SK-N-SH (cell line): ENCODE measurements around the gene HSD17B11. TPM values are rescaled to one million over a fixed set of nuclear protein-coding genes. Genes with fewer than 3 reads are reported as not detected.
"Not testable (repeated sequence)": the region's sequence is repeated elsewhere in the genome, so short reads cannot be mapped to it uniquely, and the experiment has no call there.

Experiments
- CTCF ChIA-PET: fragments of 300-600, 350-600 bp; formaldehyde crosslinking; extraction: SDS; loops from one replicate; lab custom pipeline; 2021; lab: Yijun Ruan, JAX
- POLR2A ChIA-PET: fragments of 350-600 bp; sonication (Branson Sonifier 250); formaldehyde crosslinking; extraction: SDS; loops from one replicate; lab custom pipeline; 2020; ENCODE audit warnings: antibody characterized with exemption, inconsistent platforms; lab: Yijun Ruan, JAX
- DNase-seq: peaks from one replicate; pipeline ENCODE4 v3.0.0; 2012
- H2AFZ ChIP-seq: fragments of 200-600 bp; sonication (generic); 2 replicates; pipeline ENCODE4 v1.8.1; 2016; ENCODE audit warnings: antibody characterized with exemption, mild to moderate bottlenecking, low read depth
- H3F3A ChIP-seq: fragments of 200-600 bp; sonication (generic); replicated peaks from 2 replicates; pipeline ENCODE3; 2016; ENCODE audit warnings: antibody characterized with exemption, mild to moderate bottlenecking; ENCODE audit not compliant: insufficient read depth
- H3K27ac ChIP-seq, 2 experiments: fragments of 200-500 bp in 1 of 2; fragments of 200-600 bp in 1 of 2; sonication (Bioruptor generic) in 1 of 2; sonication (generic), shearing (Covaris generic) in 1 of 2; 2 replicates each; pipeline versions ENCODE4 v1.5.1 to v1.6.1; 2014 to 2016; ENCODE audit warnings: low read depth in 2 of 2, inconsistent platforms in 1 of 2, low read length in 1 of 2, mild to moderate bottlenecking in 1 of 2, mixed read lengths in 1 of 2
- H3K27me3 ChIP-seq: fragments of 200-600 bp; sonication (generic), shearing (Covaris generic); 2 replicates; pipeline ENCODE4 v1.6.1; 2016; ENCODE audit warnings: mixed run types; ENCODE audit not compliant: insufficient read depth
- H3K36me3 ChIP-seq, 2 experiments: fragments of 200-500 bp in 1 of 2; fragments of 200-600 bp in 1 of 2; sonication (Bioruptor generic) in 1 of 2; sonication (generic) in 1 of 2; replicated peaks in 1 of 2; 2 replicates each; pipeline versions ENCODE3 to v1.5.1; 2014 to 2016; ENCODE audit warnings: low read length in 1 of 2, mild to moderate bottlenecking in 1 of 2; ENCODE audit not compliant: insufficient read depth in 2 of 2, control insufficient read depth in 1 of 2
- H3K4me1 ChIP-seq, 2 experiments: fragments of 200-500 bp in 1 of 2; fragments of 200-600 bp in 1 of 2; sonication (Bioruptor generic) in 1 of 2; sonication (generic), shearing (Covaris generic) in 1 of 2; 2 replicates each; pipeline versions ENCODE4 v1.5.1 to v1.6.1; 2014 to 2016; ENCODE audit warnings: low read depth in 1 of 2, low read length in 1 of 2, mixed run types in 1 of 2; ENCODE audit not compliant: insufficient read depth in 2 of 2, control insufficient read depth in 1 of 2
- H3K4me2 ChIP-seq: fragments of 200-600 bp; sonication (generic), shearing (Covaris generic); 2 replicates; pipeline ENCODE4 v1.6.1; 2017; ENCODE audit warnings: mixed run types
- H3K4me3 ChIP-seq, 2 experiments: fragments of 200-500 bp in 1 of 2; fragments of 200-600 bp in 1 of 2; sonication (Bioruptor generic) in 1 of 2; sonication (generic), shearing (Covaris generic) in 1 of 2; 2 replicates each; pipeline versions ENCODE4 v1.5.1 to v1.8.1; 2014 to 2016; ENCODE audit warnings: low read depth in 2 of 2, inconsistent platforms in 1 of 2, low read length in 1 of 2, mild to moderate bottlenecking in 1 of 2, mixed read lengths in 1 of 2, moderate library complexity in 1 of 2
- H3K79me2 ChIP-seq: fragments of 200-600 bp; sonication (generic); 2 replicates; pipeline ENCODE4 v1.8.1; 2017; ENCODE audit warnings: mild to moderate bottlenecking; ENCODE audit not compliant: insufficient read depth
- H3K9ac ChIP-seq: fragments of 200-600 bp; sonication (generic); 2 replicates; pipeline ENCODE4 v1.6.1; 2017; ENCODE audit warnings: mixed run types
- H3K9me2 ChIP-seq: fragments of 200-600 bp; sonication (generic); 2 replicates; pipeline ENCODE4 v1.6.1; 2017; ENCODE audit warnings: mixed run types
- H3K9me3 ChIP-seq: fragments of 200-600 bp; sonication (generic); 2 replicates; pipeline ENCODE4 v1.6.1; 2017; ENCODE audit warnings: mixed run types, mild to moderate bottlenecking, moderate library complexity
- H4K20me1 ChIP-seq: fragments of 200-600 bp; sonication (generic); 2 replicates; pipeline ENCODE4 v1.6.1; 2017; ENCODE audit warnings: mild to moderate bottlenecking, mixed run types; ENCODE audit not compliant: insufficient read depth
- CHD2 ChIP-seq: fragments of 150-350 bp; IDR thresholded peaks from 2 replicates; pipeline ENCODE4 v1.6.1; 2018; ENCODE audit warnings: low read length; ENCODE audit not compliant: partially characterized antibody
- ELF1 ChIP-seq: IDR thresholded peaks from 2 replicates; pipeline ENCODE4 v1.4.0; 2012
- EZH2phosphoT487 ChIP-seq: fragments of 200-600 bp; sonication (generic); IDR thresholded peaks from 2 replicates; pipeline ENCODE4 v1.6.1; 2017; ENCODE audit warnings: low read depth, mixed run types, mild to moderate bottlenecking, antibody characterized with exemption, moderate library complexity, borderline replicate concordance
- FOSL2 ChIP-seq: IDR thresholded peaks from 2 replicates; pipeline ENCODE4 v1.4.0; 2012; ENCODE audit warnings: low read depth, mild to moderate bottlenecking, moderate library complexity, borderline replicate concordance
- GABPA ChIP-seq: IDR thresholded peaks from 2 replicates; pipeline ENCODE4 v1.4.0; 2012; ENCODE audit warnings: low read depth, mild to moderate bottlenecking
- MEF2A ChIP-seq: IDR thresholded peaks from 2 replicates; pipeline ENCODE4 v1.4.0; 2012; ENCODE audit warnings: low read depth, borderline replicate concordance
- MXI1 ChIP-seq: IDR thresholded peaks from 2 replicates; pipeline ENCODE4 v1.6.1; 2012; ENCODE audit warnings: mild to moderate bottlenecking, low read depth, low read length, improper control_type of control experiment
- NFIC ChIP-seq: IDR thresholded peaks from 2 replicates; pipeline ENCODE4 v1.4.0; 2012; ENCODE audit warnings: borderline replicate concordance
- POLR2AphosphoS5 ChIP-seq: IDR thresholded peaks from 2 replicates; pipeline ENCODE4 v1.6.1; 2012; ENCODE audit warnings: low read depth, low read length
- RAD21 ChIP-seq: IDR thresholded peaks from 2 replicates; pipeline ENCODE4 v1.6.1; 2012; ENCODE audit warnings: mild to moderate bottlenecking, low read length
- RCOR1 ChIP-seq: fragments of 150-350 bp; IDR thresholded peaks from 2 replicates; pipeline ENCODE4 v1.6.1; 2017; ENCODE audit warnings: antibody characterized with exemption, low read length
- TAF1 ChIP-seq: IDR thresholded peaks from 2 replicates; pipeline ENCODE4 v1.6.1; 2012; ENCODE audit warnings: low read depth, mild to moderate bottlenecking, low read length, moderate library complexity, borderline replicate concordance
- TEAD4 ChIP-seq: IDR thresholded peaks from 2 replicates; pipeline ENCODE4 v1.4.0; 2012; ENCODE audit warnings: mild to moderate bottlenecking, borderline replicate concordance; ENCODE audit not compliant: insufficient read depth
- YY1 ChIP-seq: IDR thresholded peaks from 2 replicates; pipeline ENCODE4 v1.4.0; 2012; ENCODE audit warnings: low read depth, mild to moderate bottlenecking
- WGBS: methylation state at CpG from one replicate; pipeline ENCODE4 v1.1.6; 2017; ENCODE audit warnings: low lambda C conversion rate; 5-methylcytosine and 5-hydroxymethylcytosine counted together
- polyA plus RNA-seq, 3 experiments: library from polyadenylated mRNA; depleted of rRNA; stranded (reverse); fragments of >200 nt; gene quantifications; 2 replicates each; pipeline ENCODE4 v1.2.3, GENCODE V29; 2012
- TF ChIP-seq, protein P1 (sequence below): IDR thresholded peaks from 2 replicates; pipeline ENCODE4 v1.4.0; 2012; ENCODE audit warnings: low read depth, borderline replicate concordance
- TF ChIP-seq, protein P2 (sequence below): fragments of 150-350 bp; IDR thresholded peaks from 2 replicates; pipeline ENCODE4 v1.6.1; 2017; ENCODE audit warnings: antibody characterized with exemption, low read length, low read depth, borderline replicate concordance
- TF ChIP-seq, protein P3 (sequence below): fragments of 150-350 bp; IDR thresholded peaks from 2 replicates; pipeline ENCODE4 v1.6.1; 2016; ENCODE audit warnings: mild to moderate bottlenecking, low read depth, low read length
- TF ChIP-seq, protein P4 (sequence below): IDR thresholded peaks from 2 replicates; pipeline ENCODE4; 2012
- TF ChIP-seq, protein P5 (sequence below): IDR thresholded peaks from 2 replicates; pipeline ENCODE4 v1.4.0; 2012; ENCODE audit warnings: low read depth

The HSD17B11 gene
- polyA plus RNA-seq, 1 of the 3 experiments (the other 2 are of a cell fraction) = 13.2 TPM

DNA sequence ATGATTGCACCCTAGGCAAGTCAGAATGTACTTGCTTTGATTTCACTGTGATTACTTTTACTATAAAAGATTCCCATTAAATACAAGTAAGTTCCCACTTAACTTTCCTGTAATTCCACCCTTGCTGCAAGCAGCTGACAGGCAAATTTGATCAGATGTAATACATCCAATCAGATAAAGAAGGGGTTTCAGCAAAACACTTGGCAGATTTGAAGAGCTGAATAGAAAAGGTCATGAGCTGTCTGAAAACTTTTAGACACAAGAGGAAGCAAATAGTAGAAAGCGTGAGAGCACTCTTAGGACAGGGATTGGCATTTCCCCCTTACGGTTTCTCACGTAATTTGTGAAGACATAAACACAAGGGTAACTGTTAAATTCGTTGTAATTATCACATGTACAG, 91.1 kb downstream of the HSD17B11 start (continued):
- TF ChIP-seq, protein P1, sequence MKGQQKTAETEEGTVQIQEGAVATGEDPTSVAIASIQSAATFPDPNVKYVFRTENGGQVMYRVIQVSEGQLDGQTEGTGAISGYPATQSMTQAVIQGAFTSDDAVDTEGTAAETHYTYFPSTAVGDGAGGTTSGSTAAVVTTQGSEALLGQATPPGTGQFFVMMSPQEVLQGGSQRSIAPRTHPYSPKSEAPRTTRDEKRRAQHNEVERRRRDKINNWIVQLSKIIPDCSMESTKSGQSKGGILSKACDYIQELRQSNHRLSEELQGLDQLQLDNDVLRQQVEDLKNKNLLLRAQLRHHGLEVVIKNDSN = no peak
- TF ChIP-seq RAD21 = no peak
- TF ChIP-seq MEF2A = no peak
- no peak for TF ChIP-seq FOSL2
- TF ChIP-seq NFIC = no peak
- TF ChIP-seq, protein P2, sequence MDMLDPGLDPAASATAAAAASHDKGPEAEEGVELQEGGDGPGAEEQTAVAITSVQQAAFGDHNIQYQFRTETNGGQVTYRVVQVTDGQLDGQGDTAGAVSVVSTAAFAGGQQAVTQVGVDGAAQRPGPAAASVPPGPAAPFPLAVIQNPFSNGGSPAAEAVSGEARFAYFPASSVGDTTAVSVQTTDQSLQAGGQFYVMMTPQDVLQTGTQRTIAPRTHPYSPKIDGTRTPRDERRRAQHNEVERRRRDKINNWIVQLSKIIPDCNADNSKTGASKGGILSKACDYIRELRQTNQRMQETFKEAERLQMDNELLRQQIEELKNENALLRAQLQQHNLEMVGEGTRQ = no peak

DNA sequence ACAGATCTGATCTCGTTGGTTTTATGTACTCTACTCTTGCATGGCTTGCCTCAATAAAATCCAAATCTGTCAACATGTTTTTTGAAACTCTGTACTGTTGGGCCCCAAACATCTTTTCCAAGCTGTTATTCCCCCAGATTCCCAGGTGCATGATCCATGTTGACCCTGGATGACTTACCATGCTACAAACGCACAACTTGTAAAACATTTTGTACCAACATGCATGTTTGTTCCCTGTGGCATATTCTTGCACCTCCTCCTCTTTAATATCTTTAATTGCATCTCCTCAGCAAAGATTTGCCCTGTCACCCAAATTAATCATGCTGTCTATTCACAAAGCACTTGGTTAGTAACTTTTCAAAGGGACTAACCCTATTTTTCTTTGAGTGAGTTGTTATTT, 92.6 kb downstream of the HSD17B11 start:
- DNase-seq = no peak
- no peak overlapping the region for H3K4me2 ChIP-seq
- no peaks in the 10 kb centered on the region for H3K9me2 ChIP-seq
- no peaks in the 10 kb centered on the region for H3K4me1 ChIP-seq
- no peaks in the 10 kb centered on the region for H3F3A ChIP-seq
- TF ChIP-seq POLR2AphosphoS5 = no peak
- no peak for TF ChIP-seq NFIC
- TF ChIP-seq ELF1 = no peak
- no peak for TF ChIP-seq TAF1
- TF ChIP-seq YY1 = no peak
- TF ChIP-seq, protein P3, sequence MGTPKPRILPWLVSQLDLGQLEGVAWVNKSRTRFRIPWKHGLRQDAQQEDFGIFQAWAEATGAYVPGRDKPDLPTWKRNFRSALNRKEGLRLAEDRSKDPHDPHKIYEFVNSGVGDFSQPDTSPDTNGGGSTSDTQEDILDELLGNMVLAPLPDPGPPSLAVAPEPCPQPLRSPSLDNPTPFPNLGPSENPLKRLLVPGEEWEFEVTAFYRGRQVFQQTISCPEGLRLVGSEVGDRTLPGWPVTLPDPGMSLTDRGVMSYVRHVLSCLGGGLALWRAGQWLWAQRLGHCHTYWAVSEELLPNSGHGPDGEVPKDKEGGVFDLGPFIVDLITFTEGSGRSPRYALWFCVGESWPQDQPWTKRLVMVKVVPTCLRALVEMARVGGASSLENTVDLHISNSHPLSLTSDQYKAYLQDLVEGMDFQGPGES = no peak
- no peak for TF ChIP-seq EZH2phosphoT487
- TF ChIP-seq MEF2A = no peak
- no peak for TF ChIP-seq CHD2
- TF ChIP-seq, protein P1 = no peak
- TF ChIP-seq, protein P4, sequence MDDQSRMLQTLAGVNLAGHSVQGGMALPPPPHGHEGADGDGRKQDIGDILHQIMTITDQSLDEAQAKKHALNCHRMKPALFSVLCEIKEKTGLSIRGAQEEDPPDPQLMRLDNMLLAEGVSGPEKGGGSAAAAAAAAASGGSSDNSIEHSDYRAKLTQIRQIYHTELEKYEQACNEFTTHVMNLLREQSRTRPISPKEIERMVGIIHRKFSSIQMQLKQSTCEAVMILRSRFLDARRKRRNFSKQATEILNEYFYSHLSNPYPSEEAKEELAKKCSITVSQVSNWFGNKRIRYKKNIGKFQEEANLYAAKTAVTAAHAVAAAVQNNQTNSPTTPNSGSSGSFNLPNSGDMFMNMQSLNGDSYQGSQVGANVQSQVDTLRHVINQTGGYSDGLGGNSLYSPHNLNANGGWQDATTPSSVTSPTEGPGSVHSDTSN = no peak
- TF ChIP-seq MXI1 = no peak
- no peak for TF ChIP-seq GABPA
- TF ChIP-seq, protein P5, sequence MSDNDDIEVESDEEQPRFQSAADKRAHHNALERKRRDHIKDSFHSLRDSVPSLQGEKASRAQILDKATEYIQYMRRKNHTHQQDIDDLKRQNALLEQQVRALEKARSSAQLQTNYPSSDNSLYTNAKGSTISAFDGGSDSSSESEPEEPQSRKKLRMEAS = no peak
- no peak for TF ChIP-seq FOSL2
- TF ChIP-seq TEAD4 = no peak
- TF ChIP-seq, protein P2 = no peak
- TF ChIP-seq RCOR1 = no peak
- TF ChIP-seq, all 33 proteins: peak for 0
- Histone ChIP-seq H3K9ac (no peak overlapping the region), H3K79me2 (no peaks in the 10 kb centered on the region), H4K20me1 (no peaks in the 10 kb centered on the region), H3K4me3 (no peak overlapping the region), H3K27me3 (no peaks in the 10 kb centered on the region), H3K27ac (no peak overlapping the region), H3K36me3 (no peaks in the 10 kb centered on the region), H2AFZ (no peak overlapping the region), H3K9me3 (no peaks in the 10 kb centered on the region)
- ChIA-PET POLR2A (no interaction called here), CTCF (no interaction called here)
- 55% methylated on average over 2 of the region's 2 CpGs for WGBS

DNA sequence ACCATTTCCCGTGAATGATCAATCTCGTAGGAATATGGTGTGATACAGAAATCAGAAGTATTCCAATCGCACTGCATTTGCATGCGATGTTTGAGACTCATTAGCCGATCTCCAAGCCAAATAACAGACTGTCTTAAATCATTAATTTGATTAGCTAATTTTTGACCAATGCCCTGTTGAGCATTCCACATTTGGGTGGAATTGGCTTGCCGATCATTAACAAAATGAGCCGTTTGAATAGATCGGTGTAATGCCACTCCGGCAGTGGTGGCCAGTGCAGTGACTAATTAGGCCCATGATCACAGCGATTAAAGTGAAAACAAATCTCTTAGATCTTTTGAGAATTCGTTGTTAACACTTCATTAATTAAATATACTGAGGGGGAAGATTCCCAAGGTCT, 96.1 kb downstream of the HSD17B11 start:
- H3K9me3 ChIP-seq, H4K20me1 ChIP-seq, H3F3A ChIP-seq, H3K27ac ChIP-seq, H2AFZ ChIP-seq, H3K4me1 ChIP-seq, H3K27me3 ChIP-seq, H3K36me3 ChIP-seq, H3K79me2 ChIP-seq, H3K9me2 ChIP-seq, H3K4me3 ChIP-seq, DNase-seq, POLR2A ChIA-PET, CTCF ChIA-PET, H3K4me2 ChIP-seq, H3K9ac ChIP-seq: not testable (repeated sequence)
- WGBS = 76% methylated on average over 11 of the region's 11 CpGs
